HG03342 (cell line): ENCODE results near the gene C2CD3.
"Not testable (repeated sequence)": the region's sequence is repeated elsewhere in the genome, so short reads cannot be mapped to it uniquely, and the experiment has no call there.

Experiments
- ATAC-seq: cut with Tn5 transposase; IDR thresholded peaks from one replicate; pipeline ENCODE4 v1.9.1; 2021; ENCODE audit warnings: mild to moderate bottlenecking, moderate library complexity; ENCODE audit not compliant: unreplicated experiment

C2CD3 gene

DNA sequence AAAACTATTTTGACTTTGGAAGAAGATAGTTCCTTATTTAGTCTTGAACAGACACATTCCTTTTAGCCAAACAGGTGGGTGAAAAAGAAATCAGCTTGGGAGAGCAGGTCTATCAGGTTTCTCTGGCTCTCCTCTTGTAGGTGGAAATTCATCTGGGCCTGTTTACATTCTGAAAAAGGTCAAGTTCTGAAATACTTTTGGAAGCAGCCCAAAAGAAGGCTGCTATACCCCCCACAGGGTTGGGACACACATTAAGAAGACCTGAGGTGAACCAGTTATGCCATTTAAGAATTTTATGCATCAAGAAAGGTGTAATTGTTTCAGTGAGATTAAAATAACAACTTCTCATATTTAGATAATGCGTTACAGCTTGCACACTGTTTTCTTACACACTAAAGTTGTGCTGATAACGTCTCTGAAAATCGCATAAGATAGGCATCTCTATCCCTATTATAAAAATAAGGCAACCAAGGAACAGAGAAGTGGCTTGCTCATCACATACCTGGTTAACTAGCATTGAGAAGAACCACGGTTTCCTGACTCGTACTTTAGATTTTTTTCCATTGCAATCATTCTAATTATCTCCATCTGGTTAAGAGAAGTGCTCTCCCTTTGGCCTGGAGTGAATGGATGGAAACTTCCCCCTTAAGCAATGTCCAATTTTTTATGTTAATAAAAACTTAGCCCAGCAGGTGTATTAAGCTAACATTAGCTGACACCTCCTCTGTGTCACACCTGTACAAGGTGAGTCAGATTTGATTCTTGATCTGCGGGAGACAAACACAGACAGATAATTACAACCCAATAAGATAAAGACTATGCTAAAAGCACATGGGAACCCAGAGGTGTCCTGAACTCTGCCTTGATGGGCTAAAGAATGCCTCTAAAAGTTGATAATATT lies 101.4 kb downstream of the C2CD3 start:
- no peak for ATAC-seq

DNA sequence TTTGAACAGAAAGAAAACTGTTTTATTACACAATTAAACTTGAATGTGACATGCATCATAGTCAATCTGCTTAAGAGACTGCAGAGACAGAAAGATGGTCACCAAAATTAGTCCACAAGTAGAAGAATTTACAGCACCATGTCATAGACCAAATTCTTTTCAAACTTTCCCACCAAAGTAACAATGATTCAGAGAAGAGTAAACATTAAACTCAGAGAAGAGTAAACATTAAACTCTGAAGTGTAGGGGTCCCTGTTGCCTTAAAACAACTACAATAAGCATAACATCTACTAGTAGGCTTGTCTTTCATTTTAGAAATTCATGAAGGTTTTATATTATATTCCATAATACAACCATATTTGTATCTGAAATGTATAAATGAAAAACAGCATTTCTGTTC lies 104.1 kb downstream of the C2CD3 start:
- not testable (repeated sequence) for ATAC-seq

DNA sequence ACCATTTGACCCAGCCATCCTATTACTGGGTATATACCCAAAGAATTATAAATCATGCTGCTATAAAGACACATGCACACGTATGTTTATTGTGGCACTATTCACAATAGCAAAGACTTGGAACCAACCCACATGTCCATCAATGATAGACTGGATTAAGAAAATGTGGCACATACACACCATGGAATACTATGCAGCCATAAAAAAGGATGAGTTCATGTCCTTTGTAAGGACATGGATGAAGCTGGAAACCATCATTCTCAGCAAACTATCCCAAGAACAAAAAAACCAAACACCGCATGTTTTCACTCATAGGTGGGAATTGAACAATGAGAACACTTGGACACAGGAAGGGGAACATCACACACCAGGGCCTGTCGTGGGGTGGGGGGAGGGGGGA lies 105.3 kb downstream of the C2CD3 start:
- ATAC-seq: not testable (repeated sequence)

DNA sequence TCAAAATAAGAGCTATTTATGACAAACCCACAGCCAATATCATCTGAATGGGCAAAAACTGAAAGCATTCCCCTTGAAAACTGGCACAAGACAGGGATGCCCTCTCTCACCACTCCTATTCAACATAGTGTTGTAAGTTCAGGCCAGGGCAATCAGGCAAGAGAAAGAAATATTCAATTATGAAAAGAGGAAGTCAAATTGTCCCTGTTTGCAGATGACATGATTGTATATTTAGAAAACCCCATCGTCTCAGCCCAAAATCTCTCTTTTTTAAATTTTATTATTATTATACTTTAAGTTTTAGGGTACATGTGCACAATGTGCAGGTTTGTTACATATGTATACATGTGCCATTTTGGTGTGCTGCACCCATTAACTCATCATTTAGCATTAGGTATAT lies 107.2 kb downstream of the C2CD3 start:
- ATAC-seq: not testable (repeated sequence)

DNA sequence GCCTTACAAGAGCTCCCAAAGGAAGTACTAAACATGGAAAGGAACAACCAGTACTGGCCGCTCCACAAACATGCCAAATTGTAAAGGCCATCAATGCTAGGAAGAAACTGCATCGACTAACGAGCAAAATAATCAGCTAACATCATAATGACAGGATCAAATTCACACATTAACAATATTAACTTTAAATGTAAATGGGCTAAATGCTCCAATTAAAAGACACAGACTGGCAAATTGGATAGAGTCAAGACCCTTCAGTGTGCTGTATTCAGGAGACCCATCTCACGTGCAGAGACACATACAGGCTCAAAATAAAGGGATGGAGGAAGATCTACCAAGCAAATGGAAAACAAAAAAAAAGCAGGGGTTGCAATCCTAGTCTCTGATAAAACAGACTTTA lies 109.2 kb downstream of the C2CD3 start:
- ATAC-seq: not testable (repeated sequence)

GRCh38 chr11:74057249-74058151 lies 113.3 kb downstream of the C2CD3 start:
- no peak for ATAC-seq

GRCh38 chr11:74055938-74056337 lies 114.9 kb downstream of the C2CD3 start:
- no peak for ATAC-seq

DNA sequence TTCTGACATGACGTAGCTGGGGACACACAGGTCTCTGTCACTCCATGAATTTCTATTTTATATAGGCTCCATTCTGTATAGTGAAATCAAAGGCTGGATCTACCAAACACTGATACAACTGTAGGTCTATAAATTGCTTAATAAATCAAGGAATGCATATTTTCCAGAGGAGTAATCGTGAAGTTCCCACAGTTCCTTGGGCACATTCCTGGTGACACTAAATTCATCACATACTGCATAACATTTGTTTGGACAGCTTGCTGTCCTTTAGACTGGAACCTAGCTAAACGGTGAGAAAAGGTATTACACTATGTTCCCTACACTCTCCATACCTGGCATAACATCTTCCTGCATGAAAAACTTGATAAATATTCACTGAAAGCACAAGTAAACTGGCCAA lies 120.3 kb downstream of the C2CD3 start:
- no peak for ATAC-seq

- ATAC-seq: no peak
Observed at GRCh38 chr11:74048993-74049392, 121.8 kb downstream of the C2CD3 start.

- ATAC-seq: no peak
Observed at GRCh38 chr11:74044538-74044937, 126.3 kb downstream of the C2CD3 start.

DNA sequence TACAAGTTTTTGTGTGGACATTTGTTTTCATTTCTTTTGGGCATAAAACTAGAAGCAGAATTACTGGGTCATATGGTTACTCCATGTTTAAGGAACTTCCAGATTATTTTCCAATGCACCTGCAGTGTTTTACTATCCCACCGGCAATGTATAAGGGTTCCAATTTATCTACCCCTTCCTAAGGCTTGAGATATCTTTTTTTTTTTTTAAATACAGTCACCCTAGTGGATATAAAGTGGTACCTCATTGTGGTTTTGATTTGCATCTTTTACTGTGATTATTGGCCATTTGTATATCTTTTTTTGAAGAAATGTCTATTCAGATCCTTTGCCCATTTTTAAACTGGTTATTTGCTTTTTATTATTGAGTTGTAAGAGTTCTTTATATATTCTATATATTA lies 127.4 kb downstream of the C2CD3 start:
- no peak for ATAC-seq

DNA sequence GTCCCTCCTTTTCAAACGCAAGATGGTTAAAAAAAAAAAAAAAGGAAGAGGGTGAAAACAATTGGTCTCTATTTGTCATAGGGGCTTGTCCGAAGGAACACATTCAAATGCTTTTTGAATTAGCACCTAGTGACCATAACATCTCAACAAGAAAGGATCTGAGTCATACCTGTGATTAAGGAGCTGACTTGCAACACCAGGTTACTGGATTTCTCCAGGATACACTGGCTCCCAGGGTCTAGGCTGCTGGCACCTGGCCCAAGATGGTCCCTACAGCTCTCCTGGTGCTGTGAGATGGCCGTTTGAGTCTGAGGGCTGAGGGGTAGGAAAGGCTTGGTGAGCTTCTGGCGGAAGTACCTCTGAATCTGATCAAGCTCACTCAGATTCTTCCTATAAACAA lies 133.5 kb downstream of the C2CD3 start:
- no peak for ATAC-seq

DNA sequence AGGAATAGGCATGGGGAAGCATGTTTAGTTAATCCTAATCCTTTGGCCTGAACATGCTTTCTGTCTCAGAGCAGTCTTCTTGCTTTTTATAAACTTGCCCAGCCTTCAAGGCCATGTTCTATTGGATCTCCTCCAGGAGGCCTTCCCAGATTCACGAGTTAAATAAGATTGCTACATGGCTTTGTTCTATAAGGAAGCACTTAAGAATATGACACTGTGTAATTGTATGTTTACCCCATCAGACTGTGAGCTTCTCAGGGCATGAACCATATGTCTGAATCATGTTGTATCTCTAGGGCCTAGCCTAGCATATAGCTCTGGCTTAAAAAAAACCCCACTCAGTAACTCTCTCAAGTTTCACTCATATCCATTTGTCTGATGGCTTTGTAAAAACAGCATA lies 135.5 kb downstream of the C2CD3 start:
- ATAC-seq: no peak

GRCh38 chr11:74033046-74033445 lies 137.8 kb downstream of the C2CD3 start:
- no peak for ATAC-seq

DNA sequence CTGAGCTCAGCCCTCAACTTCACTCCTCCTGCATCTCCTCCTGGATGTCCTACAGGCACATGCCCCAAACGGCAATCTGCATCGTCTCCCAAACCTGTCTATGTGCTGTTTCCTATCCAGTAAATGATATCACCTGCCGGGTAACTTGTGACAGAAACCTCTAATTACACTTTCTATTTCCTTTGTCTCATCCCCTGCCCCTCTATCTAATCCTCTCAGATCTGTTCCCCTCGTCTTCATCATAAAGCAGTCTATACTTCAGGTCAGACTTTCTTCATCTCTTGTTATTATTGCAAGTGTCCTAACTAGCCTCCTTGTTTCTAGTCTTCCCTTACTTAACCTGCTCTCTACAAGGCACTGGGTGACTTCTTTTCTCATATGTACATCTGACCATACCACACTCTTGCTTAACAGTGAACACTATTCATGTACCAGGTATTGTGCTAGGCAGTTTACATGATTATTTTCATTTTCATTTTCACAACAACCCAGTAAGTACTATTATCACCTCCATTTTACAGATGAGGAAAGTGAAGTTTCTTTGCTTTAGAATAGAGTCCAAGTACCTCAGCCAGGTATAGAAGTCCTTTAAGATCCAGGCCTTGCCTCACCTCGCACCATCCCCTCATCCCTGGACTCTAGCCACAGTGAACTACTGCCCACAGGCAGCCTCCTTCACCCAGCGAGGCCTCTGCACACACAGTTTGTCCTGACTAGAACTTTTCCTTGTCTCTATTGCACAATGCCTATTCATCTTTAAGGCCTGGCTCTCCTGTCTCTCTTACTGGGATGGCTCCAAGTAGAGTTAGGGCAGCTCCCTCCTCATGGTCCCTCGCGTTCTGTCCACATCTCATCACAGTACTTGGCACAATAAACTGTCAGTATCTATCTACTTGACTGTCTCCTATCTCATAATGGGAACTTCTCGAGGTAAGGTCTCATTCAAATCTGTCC lies 139.8 kb downstream of the C2CD3 start:
- no peak for ATAC-seq

- no peak for ATAC-seq
Observed at GRCh38 chr11:74025467-74026166, 145.2 kb downstream of the C2CD3 start.

DNA sequence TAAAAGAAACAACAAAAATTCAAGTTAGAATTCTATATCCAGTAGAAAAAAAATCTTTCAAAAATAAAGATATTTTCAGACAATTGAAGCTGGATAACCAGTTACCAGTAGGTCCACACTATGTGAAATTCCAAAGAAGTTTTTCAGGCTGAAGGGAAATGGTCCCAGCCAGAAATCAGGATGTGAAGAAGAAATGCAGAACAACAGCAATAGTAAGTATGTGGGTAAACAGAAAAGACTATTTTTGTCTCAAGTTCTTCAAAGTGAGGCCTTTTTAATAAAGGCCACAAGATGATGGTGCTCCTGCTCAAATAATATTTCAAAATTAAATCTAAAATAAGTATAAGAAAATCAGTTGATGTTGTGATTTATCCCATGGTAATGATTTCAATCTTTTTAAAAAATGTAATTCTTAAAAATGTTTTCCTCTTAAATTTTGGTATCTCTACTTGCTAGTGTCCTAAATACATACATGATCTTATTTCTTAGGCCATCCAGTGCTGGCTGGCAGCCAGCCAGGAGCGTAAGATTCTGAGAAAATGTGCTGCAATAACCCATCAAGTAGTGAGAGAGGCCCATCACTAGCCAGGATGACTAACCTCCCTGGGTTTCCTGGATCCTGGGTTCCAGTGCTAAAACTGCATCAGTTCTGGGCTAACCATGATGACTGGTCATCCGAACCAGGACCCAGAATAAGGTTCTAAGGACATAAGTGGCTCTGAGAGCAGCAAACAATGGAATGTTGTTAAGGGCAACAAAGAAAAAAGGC lies 146.4 kb downstream of the C2CD3 start:
- no peak for ATAC-seq

DNA sequence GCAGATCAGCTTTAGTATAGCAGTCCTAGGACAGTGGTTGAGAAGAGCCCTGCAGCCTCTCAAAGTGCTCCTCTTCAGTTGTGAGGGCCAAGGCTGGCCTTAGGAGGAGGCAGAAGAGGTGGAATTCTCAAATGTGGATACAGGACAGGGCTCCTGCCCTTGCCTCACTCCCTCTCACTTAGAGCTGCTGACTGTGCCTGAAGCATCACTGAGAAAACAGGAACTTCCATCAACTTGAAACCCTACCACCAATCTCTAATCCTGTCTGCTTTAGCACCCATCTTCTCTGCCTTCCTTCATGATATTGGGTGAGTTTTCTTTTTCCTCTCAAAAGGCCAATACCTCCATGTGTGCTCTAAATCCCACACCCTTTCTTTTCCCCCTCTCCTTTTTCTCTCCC lies 147.5 kb downstream of the C2CD3 start:
- no peak for ATAC-seq

DNA sequence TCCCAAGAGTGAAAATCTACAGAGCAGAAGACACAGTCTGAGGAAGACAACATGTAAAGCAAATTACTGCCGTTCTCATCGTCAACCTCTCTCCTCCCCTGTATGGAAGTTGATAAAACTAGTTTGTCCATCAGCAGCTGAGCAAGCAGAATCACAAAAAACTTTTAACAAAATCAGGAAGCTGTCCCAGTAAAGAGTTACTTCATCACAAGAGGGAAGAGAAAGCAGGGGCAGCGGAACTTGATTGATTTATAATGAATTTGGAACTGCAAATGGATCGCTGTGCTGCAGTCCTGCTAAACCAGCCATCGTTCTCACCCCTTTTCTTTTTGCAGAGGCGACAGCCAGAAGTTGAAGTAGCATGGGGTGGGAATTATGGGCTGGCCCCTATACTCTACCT lies 148.3 kb downstream of the C2CD3 start:
- no peak for ATAC-seq
